Fibroblast of pulmonary artery (primary cell): ENCODE data around the gene AGAP2.

Experiments
- DNase-seq: peaks from one replicate; pipeline ENCODE4 v3.0.0-alpha.2; 2010; ENCODE audit warnings: low read depth
- H3K4me3 ChIP-seq: replicated peaks from 2 replicates; pipeline ENCODE4 v1.5.1; 2011; ENCODE audit warnings: low read depth, mild to moderate bottlenecking, control low read depth, low read length, moderate library complexity
- TF ChIP-seq, protein P1 (sequence below): IDR thresholded peaks from 2 replicates; pipeline ENCODE4 v1.5.1; 2011; ENCODE audit warnings: mild to moderate bottlenecking, control low read depth, low read length, inconsistent platforms; ENCODE audit errors: missing control alignments

The AGAP2 gene

DNA sequence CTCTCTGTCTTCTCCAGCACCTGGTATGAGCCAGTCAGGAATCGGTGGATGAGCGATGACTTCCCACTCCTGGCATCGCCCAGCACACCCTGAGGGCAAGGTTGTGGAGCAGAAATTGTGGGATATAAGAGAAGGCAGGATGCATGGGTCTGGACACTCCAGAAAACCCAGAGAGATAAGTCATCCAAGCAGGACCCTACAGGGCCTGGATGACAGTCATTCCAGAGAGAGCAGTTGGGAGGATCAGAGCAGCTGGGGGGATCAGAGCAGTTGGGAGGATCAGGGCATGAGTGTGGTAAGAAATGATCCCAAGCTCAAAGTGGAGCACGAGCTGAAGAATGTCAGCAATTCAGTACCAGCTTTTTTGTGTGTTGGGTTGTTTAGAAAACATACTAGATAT, 4.0 kb downstream of the AGAP2 start:
- H3K4me3 ChIP-seq = no peak overlapping the region
- TF ChIP-seq, protein P1, sequence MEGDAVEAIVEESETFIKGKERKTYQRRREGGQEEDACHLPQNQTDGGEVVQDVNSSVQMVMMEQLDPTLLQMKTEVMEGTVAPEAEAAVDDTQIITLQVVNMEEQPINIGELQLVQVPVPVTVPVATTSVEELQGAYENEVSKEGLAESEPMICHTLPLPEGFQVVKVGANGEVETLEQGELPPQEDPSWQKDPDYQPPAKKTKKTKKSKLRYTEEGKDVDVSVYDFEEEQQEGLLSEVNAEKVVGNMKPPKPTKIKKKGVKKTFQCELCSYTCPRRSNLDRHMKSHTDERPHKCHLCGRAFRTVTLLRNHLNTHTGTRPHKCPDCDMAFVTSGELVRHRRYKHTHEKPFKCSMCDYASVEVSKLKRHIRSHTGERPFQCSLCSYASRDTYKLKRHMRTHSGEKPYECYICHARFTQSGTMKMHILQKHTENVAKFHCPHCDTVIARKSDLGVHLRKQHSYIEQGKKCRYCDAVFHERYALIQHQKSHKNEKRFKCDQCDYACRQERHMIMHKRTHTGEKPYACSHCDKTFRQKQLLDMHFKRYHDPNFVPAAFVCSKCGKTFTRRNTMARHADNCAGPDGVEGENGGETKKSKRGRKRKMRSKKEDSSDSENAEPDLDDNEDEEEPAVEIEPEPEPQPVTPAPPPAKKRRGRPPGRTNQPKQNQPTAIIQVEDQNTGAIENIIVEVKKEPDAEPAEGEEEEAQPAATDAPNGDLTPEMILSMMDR = no peak
- no peak for DNase-seq

DNA sequence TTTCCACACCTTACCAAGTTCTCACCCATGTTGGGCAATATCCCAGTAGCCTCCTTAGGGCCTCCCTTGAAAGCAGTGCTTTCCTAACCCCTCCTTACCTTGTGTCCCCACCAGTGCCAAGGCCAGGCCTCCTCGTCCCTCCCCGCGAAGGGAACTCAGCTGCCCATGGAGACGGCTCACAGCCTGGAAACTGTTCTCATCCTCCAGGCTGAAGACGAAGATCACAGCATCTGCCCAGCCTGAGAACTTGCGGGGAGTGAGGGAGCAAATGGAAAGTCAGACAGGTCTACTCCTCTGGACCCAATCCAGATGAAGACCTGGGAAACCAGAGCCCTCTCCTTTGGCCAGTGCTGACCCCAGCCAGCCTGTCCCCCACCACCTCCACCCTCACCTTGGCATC, 4.6 kb downstream of the AGAP2 start:
- no peak overlapping the region for H3K4me3 ChIP-seq
- DNase-seq = no peak
- TF ChIP-seq, protein P1 = no peak

DNA sequence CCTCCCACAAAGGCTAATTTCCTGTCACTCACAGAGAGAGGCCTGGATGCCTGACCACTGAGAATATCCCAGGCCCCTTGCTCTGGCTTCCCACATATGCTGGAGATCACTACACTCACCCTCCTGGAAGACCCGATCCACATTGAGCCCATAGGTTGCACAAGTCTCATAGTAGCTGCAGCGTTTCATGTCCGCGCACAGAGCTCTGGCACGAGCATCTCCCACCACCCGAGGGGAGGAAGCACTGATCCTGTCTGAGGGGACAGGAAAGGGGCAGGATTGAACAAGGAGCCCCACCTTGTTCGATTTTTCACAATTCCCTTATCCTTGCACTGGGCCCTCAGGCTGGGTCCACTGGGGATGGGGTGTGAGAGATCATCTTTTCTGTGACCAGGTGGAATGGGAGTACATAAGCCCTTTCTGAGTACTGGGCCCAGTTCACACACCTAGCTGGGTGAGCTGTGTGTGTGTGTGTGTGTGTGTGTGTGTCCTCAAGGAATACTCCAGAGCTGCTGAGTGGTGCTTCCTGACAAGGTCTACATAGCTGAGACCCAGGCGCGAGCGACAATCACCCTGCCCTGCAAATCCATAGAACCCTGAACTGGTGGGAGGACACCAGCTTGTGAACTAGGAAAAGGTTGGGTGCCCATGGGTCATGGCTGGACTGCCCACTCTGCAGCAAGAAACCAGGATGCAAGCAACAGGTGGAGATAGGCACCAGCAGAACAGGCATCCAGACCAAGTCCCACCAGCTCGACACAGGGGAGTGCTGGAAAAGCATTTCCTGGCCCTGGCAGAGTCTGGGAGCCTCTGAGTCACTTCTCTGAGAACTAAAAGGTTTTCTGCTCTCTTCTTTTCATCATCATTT, 5.6 kb downstream of the AGAP2 start:
- no peak for DNase-seq
- H3K4me3 ChIP-seq = no peak overlapping the region
- TF ChIP-seq, protein P1 = no peak

DNA sequence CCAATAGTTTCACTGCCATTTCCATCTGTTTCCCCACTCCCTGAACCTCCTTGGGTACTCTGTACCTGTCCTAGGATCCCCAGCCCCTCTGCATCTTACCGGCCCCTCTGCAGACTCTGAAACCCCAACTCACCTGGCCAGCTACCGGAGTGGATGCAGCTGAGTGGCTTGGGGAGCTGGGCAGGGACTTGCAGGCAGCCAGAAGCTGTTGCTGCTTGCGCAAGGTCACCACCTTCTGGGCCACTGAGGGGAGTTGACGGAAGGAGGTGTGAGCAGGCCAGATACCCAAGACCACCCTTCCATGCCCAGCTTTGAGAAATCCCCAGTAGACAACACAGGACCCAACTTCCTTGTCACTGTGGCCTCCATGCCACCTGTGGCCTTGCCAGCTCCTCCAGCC, 6.3 kb downstream of the AGAP2 start:
- DNase-seq = no peak
- TF ChIP-seq, protein P1 = no peak
- no peak overlapping the region for H3K4me3 ChIP-seq

DNA sequence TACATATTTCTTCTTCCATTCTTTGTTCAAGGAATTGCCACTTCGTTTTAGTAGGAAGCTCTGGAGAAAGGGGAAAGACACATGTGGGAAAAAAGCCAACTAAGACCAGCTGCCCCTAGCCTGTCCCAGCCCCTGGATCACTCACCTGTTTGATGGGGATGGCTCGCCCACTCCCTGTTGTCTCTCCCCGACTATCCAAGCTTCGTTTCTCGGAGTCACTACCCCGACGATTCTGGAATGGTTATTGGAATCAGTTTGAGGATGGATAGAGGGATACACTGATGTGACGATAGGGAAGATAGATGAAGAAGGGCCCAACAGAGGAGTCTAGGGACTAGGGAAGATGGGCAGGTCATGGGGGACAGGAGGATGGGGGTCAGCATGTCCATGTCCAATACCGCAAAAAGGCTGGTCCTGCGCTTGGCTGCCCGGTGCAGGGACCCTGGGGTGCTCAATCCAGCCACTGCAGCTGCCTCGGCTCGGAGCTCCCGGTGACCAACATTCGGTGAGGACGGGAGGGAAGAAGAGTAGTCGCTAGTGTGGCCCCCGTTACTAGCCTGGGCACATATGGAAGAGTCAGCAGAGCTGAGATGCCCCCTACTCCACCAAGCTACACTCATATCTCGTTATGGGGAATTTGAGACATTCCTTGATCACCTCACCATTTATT, 7.0 kb downstream of the AGAP2 start:
- TF ChIP-seq, protein P1 = no peak
- DNase-seq = no peak
- no peak overlapping the region for H3K4me3 ChIP-seq

DNA sequence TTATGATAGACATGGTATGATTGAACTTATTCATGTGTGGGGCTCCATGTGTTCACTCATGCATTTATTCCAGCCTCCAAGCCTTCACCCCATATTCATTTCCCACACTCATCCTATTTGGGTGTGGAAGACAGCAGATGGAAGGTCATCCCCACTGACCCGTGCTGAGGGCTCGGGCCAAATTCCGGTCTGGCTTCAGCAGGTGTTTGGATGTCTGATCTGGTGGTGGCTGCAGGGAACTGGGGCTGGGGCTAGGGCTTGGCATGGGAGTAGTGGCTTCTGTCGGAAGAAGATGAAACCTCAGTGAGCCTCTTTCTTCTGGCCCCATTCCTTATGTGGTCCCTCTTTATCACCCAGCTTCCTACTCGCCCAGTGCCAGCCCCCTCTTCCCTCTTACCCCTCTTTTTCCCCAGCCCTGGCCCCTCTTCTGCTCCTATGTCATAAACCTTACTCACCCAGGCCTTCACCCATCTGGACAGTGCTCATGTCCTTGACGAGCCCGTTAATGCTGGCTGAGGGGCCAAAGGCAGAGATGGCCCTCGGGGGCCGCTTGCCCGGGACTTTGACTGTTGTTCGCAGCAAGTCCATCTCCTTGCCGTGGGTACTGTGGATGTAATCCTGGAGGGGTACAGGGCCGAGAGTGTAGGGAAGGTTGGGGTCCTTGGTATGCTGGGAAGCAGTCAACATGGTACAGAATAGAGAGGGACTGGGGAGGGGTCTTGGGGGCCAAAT, 8.0 kb downstream of the AGAP2 start:
- TF ChIP-seq, protein P1 = no peak
- H3K4me3 ChIP-seq = no peak overlapping the region
- no peak for DNase-seq
